HepG2 (cell line): Measurements from ENCODE around the gene CTSD. TPM values are rescaled to one million over a fixed set of nuclear protein-coding genes. Genes with fewer than 3 reads are reported as not detected.
A peak's percentile ranks its signal among the peaks of the same experiment; 100 is the strongest.

Experiments
- ATAC-seq: fragments of 200-7000 bp; cut with Tn5 transposase; 3 replicates; pipeline ENCODE4 v1.9.1; 2020; ENCODE audit warnings: mild to moderate bottlenecking, moderate library complexity
- BruUV-seq: library from RNA; stranded (reverse); fragments of 400-500 nt; replicated peaks from 2 replicates; lab custom pipeline; 2021; lab: Mats Ljungman, UMichigan
- CTCF ChIA-PET: fragments of 300-600 bp; formaldehyde crosslinking; extraction: SDS; loops from one replicate; lab custom pipeline; 2021; ENCODE audit warnings: low total read pairs, inconsistent platforms, low intra/inter-chr PET ratio; lab: Yijun Ruan, JAX
- POLR2A ChIA-PET: fragments of 350-600 bp; sonication (Branson Sonifier 250); formaldehyde crosslinking; loops from one replicate; lab custom pipeline; 2020; ENCODE audit warnings: antibody characterized with exemption, inconsistent platforms; lab: Yijun Ruan, JAX
- DNase-seq: peaks from one replicate; pipeline ENCODE4 v3.0.0-alpha.2; 2015; ENCODE audit warnings: low spot score
- FAIRE-seq: peaks from 3 replicates; lab custom pipeline; 2011; peaks lifted over from hg19 to GRCh38; lab: Jason Lieb, UNC
- H2AFZ ChIP-seq: one replicate; pipeline ENCODE4 v1.6.1; 2011; ENCODE audit warnings: low read length, inconsistent platforms
- H3K27ac ChIP-seq: fragments of 300-600 bp; 3 replicates; pipeline ENCODE4 v1.8.0; 2011; ENCODE audit warnings: mixed run types, mild to moderate bottlenecking, mixed read lengths, low read length, inconsistent platforms; ENCODE audit not compliant: insufficient read depth; ENCODE audit errors: extremely low read length
- H3K27me3 ChIP-seq, 2 experiments: fragments of 200-600 bp in 1 of 2; 2 replicates in 1 of 2; 3 replicates in 1 of 2; pipeline versions ENCODE4 v1.6.0 to v1.8.0; 2011; ENCODE audit warnings: low read length in 2 of 2, mild to moderate bottlenecking in 2 of 2, moderate library complexity in 2 of 2, inconsistent platforms in 1 of 2; ENCODE audit not compliant: insufficient read depth in 2 of 2, control insufficient read depth in 1 of 2
- H3K36me3 ChIP-seq, 2 experiments: fragments of 200-600 bp in 1 of 2; replicated peaks in 1 of 2; 2 replicates in 1 of 2; 3 replicates in 1 of 2; pipeline versions ENCODE4 v1.5.1 to v1.8.0; 2011; ENCODE audit warnings: low read length in 2 of 2, inconsistent platforms in 1 of 2; ENCODE audit not compliant: insufficient read depth in 2 of 2, control insufficient read depth in 1 of 2
- H3K4me1 ChIP-seq: 2 replicates; pipeline ENCODE4 v1.5.1; 2012; ENCODE audit warnings: low read length, inconsistent platforms; ENCODE audit not compliant: insufficient read depth
- H3K4me2 ChIP-seq: 2 replicates; pipeline ENCODE4 v1.6.0; 2011; ENCODE audit warnings: low read depth, low read length, inconsistent platforms
- H3K4me3 ChIP-seq, 3 experiments: fragments of 200-600 bp in 1 of 3; sonication (generic), shearing (Covaris generic) in 1 of 3; replicated peaks in 1 of 3; 2 replicates each; pipeline ENCODE4 v1.5.1; 2011 to 2016; ENCODE audit warnings: low read length in 3 of 3, inconsistent platforms in 2 of 3, low read depth in 2 of 3, mild to moderate bottlenecking in 2 of 3, control low read depth in 1 of 3, mixed read lengths in 1 of 3; ENCODE audit not compliant: insufficient read depth in 1 of 3
- H3K79me2 ChIP-seq: one replicate; pipeline ENCODE4 v1.6.1; 2011; ENCODE audit warnings: low read length, inconsistent platforms; ENCODE audit not compliant: insufficient read depth
- H3K9ac ChIP-seq: 2 replicates; pipeline ENCODE4 v1.6.0; 2011; ENCODE audit warnings: mild to moderate bottlenecking, low read depth, low read length, inconsistent platforms; ENCODE audit not compliant: insufficient read depth
- H3K9me3 ChIP-seq: 2 replicates; pipeline ENCODE4 v1.5.1; 2012; ENCODE audit warnings: mild to moderate bottlenecking, low read length
- H4K20me1 ChIP-seq: 2 replicates; pipeline ENCODE4 v1.6.0; 2011; ENCODE audit warnings: inconsistent platforms, mild to moderate bottlenecking, low read length, moderate library complexity; ENCODE audit not compliant: insufficient read depth
- ETV6 ChIP-seq: sonication (generic); formaldehyde crosslinking; conservative IDR thresholded peaks from 2 replicates; pipeline ENCODE4 v1.4.0; 2020; ENCODE audit warnings: missing genetic modification reagents
- PBX2 ChIP-seq: IDR thresholded peaks from 2 replicates; pipeline ENCODE4 v1.6.1; 2016; ENCODE audit warnings: control low read depth
- REST ChIP-seq, 2 experiments: IDR thresholded peaks; 2 replicates each; pipeline ENCODE4 v1.6.1; 2011 to 2012; ENCODE audit warnings: low read length in 2 of 2, borderline replicate concordance in 1 of 2, low read depth in 1 of 2, mild to moderate bottlenecking in 1 of 2, moderate library complexity in 1 of 2
- UBTF ChIP-seq: sonication (generic); formaldehyde crosslinking; IDR thresholded peaks from 2 replicates; pipeline ENCODE4 v1.4.0; 2020; ENCODE audit warnings: mild to moderate bottlenecking, missing genetic modification reagents
- ZNF331 ChIP-seq: sonication (generic); formaldehyde crosslinking; IDR thresholded peaks from 2 replicates; pipeline ENCODE4 v1.4.0; 2020; ENCODE audit warnings: missing genetic modification reagents
- ZNF740 ChIP-seq: sonication (generic); formaldehyde crosslinking; IDR thresholded peaks from 2 replicates; pipeline ENCODE4 v1.4.0; 2020; ENCODE audit warnings: missing genetic modification reagents
- WGBS: methylation state at CpG from one replicate; pipeline ENCODE4 v1.1.6; 2017; ENCODE audit warnings: low lambda C conversion rate; 5-methylcytosine and 5-hydroxymethylcytosine counted together
- in situ Hi-C: cut with HindIII; loops from 2 replicates; pipeline ENCODE4 v1.10.0; 2017; ENCODE audit warnings: low pct_unique_long_range_greater_than_20kb; ENCODE audit not compliant: extremely low pct_ligation_motif_present
- intact Hi-C: fragments of 100-400 bp; cut with micrococcal nuclease; formaldehyde crosslinking; loops from one replicate; pipeline ENCODE4 v1.10.0; 2022; ENCODE audit not compliant: unreplicated experiment
- polyA plus RNA-seq, 8 experiments: library from polyadenylated mRNA; depleted of rRNA in 3 of 8; stranded (reverse) in 7 of 8; unstranded in 1 of 8; fragments of >200 nt; fragmentation: Illumina TruSeq in 4 of 8; extraction: Trizol in 4 of 8; gene quantifications; 2 replicates each; pipeline versions ENCODE4 v1.2.1 to v1.2.3, GENCODE V29; 2011 to 2016; ENCODE audit warnings: low read depth in 4 of 8, missing spikeins in 1 of 8, mixed read lengths in 1 of 8; ENCODE audit not compliant: insufficient read depth in 1 of 8
- total RNA-seq, 5 experiments: library from RNA; depleted of rRNA; stranded (reverse); fragments of >200 nt; fragmentation: Illumina TruSeq; extraction: Trizol; gene quantifications; 2 replicates each; pipeline ENCODE4 v1.2.3, GENCODE V29; 2016; ENCODE audit warnings: low read depth in 1 of 5

Gene CTSD
- total and polyA plus RNA-seq, 2 of the 13 experiments (the other 11 are each of a cell fraction or from before 2014, with no cell fraction given), result 143 to 230 TPM

GRCh38 chr11:1748636-1749394, 14.9 kb downstream of the CTSD start (continued):
- TF ChIP-seq UBTF (CRISPR knock-in tag) (no peak), ZNF331 (CRISPR knock-in tag) (no peak), ZNF740 (CRISPR knock-in tag) (no peak), PBX2 (CRISPR knock-in tag) (no peak)

GRCh38 chr11:1747753-1748635, 15.7 kb downstream of the CTSD start:
- BruUV-seq, result no TSS peak
- H4K20me1 ChIP-seq, result no peaks in the 10 kb centered on the region; the same call in 1 of the 2 replicates
- intact Hi-C loops, result no loop called here
- no peak overlapping the region for H2AFZ ChIP-seq
- ChIA-PET CTCF (no interaction called here), POLR2A (no interaction called here)
- H3K27ac ChIP-seq, result no peak overlapping the region
- peaks cover 3 to 10% of the 10 kb centered on the region in 2 experiments; a peak in 2 of 5 replicates for H3K27me3 ChIP-seq
- TF ChIP-seq REST (IDR thresholded peaks at IDR 0.05; ENCODE audit: borderline replicate concordance in 1 of 2, low read depth in 1 of 2, low read length in 2 of 2), result peak in 1 of 2 experiments; percentile 41; a peak in 1 of 4 replicates
- TF ChIP-seq ETV6 (CRISPR knock-in tag), result no peak
- H3K36me3 ChIP-seq, result 0 out of 5 replicates have a peak, but pooled peaks cover 0 to under 1% of the 10 kb centered on the region in 2 experiments
- no peaks in the 10 kb centered on the region for H3K9me3 ChIP-seq
- in situ Hi-C loops, result no loop called here
- peaks cover 22% of the 10 kb centered on the region; the same call in 1 of the 2 replicates for H3K4me1 ChIP-seq
- 67% methylated on average over 30 of the region's 72 CpGs for WGBS
- no peaks in the 10 kb centered on the region for H3K79me2 ChIP-seq
- no peak overlapping the region for H3K4me3 ChIP-seq
- H3K4me2 ChIP-seq, result no peak overlapping the region
- FAIRE-seq, result no peak
- DNase-seq, result no peak
- no peak for ATAC-seq
- no peak overlapping the region for H3K9ac ChIP-seq
